Measurements from ENCODE around the gene GPR137.

The GPR137 gene

DNA sequence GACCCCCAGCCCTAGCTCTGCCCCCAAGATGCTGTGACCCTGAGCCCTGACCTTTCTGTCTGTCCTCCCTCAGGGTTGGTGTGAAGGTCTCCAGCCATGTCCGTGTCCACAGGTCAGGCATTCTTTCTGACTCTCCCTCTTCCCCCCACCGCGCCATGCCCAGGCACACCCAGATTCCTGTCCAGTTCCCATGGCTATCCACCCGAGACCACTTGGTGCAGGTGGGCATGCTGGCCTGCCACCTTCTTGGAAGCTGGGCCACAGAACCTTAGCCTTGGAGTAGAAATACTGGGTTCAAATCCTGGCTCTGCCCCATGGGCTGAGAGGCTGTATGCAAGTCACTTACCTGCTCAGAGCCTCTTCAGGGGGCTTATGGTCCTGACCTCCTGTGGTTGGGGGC is 36.6 kb upstream of the GPR137 start:
- no peak for DNase-seq (ENCODE audit: extremely low read depth in 1 of 2, low read depth in 1 of 2)

DNA sequence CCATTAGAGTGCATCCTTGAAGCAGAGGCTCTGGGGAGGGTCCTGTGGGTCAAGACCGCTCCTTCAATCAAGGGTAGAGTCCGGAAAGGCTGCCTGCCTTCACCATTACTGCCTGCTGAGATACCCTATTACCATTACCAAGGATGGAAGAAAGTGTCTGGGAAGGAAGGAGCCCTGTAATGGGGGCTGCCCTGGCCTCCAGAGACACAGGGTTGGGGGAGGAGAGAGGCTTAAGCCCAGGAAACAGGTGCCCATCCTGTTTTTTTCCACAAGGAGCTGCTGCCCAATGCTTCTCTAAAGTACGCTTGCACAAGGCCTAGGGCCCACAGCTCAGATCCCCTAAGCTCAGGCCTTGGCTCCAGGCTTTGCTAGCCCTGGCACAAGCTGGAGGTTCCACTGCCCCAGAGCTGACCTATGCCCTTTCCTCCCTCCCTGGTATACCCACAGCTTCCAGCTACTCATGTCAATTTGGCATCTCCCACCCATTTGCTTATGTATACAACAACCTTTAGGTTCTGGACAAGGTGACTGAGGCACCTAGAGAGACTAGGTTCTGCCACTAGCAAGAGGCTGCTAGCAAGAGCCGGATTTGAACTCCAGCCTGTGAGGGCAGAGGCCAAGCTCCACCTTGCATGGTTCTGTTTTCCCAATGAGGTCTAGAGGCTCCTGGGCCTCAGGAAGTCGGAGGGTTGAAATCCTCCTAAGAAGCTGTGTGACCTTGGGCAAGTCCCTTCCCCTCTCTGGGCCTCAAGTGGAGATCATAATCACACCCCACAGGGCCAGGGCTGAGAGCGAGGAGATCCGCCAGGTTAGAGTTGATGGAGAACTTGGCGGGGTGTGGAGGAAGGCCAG is 35.9 kb upstream of the GPR137 start:
- no peak for DNase-seq (ENCODE audit: extremely low read depth in 1 of 2, low read depth in 1 of 2)

DNA sequence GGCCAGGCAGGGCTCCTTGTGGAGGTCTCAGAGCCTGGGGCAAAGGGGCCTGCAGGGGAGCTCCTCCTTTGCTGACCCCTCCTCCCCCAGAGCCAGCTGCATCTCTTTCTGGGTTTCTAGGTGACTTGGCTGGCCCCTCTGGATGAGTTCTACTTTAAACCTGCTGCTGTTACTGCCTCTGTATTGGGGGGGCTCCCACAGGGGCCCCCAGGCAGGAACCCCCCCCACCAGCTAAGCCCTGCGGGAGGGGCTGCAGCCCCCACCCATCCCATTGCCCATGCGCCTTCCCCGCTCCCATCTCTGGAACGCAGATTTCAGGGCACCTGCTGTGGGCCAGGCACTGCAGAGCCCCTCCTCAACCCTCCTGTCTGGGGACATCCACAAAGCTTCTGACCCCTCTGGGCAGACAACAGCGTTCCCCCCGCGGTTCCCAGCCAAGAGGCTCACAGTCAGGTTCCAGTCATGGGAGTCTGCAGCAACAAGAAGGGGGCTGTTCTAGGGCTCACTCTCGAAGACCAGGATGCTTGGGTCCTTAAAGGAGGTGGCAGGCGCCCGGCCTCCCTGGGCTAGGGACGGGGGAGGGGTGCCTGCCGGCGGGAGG is 35.1 kb upstream of the GPR137 start:
- DNase-seq (ENCODE audit: extremely low read depth in 1 of 2, low read depth in 1 of 2), result no peak

DNA sequence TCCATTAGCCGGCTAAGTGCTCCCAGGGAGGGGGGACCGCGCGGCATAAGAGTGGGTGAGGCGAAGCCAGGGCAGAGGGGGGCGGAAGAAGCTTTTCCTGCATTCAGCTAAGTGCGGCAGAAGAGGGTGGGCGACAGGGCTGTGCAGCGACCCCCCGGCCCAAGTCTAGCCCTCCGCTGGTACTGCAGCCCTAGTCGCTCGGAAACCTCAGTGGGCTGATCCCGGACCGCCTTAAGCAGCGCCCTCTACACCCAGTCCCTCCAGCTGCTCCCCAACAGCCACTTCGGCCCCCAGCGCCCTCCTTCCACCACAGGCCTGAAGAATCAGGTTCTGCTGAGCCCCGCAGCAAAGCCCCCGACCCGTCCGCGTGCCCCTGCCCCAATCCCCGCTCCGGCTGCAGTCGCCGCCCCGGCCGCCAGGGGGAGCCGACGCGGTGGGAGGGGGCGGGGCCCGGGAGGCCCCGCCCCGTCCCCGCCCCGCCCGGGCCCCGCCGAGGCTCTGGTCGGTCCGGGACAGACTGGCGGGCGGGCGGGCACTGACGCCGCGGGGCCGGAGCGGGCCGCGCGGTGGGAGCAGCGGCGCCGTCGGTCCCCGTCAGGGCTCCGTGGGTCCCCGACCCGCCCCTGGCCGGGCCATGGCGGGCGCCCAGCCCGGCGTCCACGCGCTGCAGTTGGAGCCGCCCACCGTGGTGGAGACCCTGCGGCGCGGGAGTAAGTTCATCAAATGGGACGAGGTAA is 34.5 kb upstream of the GPR137 start, which contains the start of gene PLCB3:
Gene PLCB3 (plus strand): TSS at position 515 of the 737 bp plus-strand sequence. CDS start 120 bp downstream, at position 635.
- DNase-seq (ENCODE audit: extremely low read depth in 1 of 2, low read depth in 1 of 2), result no peak

DNA sequence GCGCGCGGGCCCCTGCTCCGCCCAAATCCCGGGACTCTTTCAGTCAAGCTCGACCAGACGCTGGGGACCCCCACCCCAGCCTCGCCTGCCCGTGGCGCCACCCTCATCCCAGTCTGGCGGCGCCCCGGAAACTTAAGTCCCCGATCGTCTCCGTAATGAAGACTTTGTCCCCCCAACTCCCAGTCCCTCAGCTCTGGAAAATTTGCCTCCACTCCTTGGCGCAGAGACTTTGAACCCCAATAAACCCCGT is 34.0 kb upstream of the GPR137 start:
- DNase-seq (ENCODE audit: extremely low read depth in 1 of 2, low read depth in 1 of 2), result no peak

DNA sequence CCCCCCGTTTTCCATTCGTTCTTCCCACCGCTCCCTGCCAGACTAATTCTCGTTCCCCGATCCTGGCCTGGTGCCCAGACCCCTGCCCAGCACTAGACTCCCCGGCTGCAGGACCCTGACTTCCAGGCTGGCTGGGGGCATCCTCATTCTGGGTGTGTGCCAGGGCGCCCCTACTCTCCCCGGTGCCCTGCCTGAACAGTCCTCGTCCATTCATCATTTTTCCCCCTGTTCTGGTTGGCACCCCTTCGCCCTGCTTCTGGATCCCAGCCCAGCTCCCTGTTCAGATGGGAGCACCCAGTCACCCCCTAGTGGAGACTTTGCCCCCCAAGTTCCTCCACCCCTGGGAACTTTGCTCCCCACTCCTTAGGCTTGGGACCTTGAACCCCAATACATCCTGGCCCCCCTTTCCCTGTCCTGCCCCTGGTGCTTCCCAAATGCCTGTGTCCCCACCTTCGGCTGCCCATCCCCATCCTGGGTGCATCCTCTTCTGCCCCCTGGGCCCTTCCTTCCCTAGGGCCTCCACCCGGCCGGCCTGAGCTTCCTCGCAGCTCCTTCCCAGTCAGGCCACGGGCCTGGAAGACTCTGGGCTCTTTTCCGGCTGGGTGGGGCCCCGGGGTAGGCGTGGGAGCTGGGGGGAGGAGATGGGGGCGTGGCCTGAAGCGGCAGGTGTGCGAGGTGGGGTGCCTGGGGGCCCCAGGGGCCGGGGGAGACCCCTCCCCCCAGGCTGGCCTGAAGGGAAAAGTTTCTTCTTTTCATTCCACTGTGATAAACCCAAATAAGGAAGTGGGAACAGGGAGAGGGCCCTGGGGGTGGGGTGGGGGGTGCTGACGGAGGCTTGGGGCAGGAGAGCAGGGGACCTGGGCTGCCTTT is 33.4 kb upstream of the GPR137 start:
- no peak for DNase-seq (ENCODE audit: extremely low read depth in 1 of 2, low read depth in 1 of 2)

DNA sequence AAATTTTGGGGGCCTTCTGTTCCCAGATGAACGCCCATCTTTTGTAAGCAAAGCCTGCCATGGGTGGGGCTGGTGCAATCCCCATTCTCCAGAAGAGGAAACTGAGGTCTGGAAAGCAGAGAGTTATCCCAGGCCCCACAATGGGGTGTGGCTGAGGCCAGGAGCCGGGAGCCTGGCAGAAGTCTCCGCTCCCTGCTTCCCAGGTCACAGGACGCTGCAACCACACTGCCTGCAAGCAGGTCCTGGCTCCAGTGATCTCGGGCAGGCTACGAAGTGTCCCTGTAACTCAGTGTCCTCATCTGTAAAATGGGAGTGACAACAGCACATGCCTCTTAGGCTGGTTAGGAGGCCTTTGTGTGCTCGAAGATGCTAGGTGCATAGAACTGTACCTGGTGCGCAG is 32.6 kb upstream of the GPR137 start:
- no peak for DNase-seq (ENCODE audit: extremely low read depth in 1 of 2, low read depth in 1 of 2)

DNA sequence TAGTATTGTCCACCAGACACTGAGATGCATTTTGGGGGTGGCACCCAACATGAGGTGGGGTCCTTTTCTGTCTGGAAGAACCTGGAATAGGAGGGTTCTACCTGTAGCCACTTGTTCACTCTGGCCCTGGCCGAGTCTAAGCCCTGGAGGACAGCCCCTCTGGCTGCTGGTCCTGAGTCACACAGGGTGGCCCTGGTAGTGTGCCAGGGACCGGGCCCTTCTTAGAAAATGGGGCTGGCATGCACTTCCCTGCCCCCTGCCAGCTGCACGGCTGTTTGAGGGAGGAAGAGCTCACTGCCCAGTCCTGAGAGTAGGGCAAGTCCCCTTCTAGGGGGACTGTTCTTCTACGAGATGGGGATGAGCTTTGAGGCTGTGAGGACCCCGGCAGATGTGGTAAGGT is 32.2 kb upstream of the GPR137 start:
- no peak for DNase-seq (ENCODE audit: extremely low read depth in 1 of 2, low read depth in 1 of 2)

DNA sequence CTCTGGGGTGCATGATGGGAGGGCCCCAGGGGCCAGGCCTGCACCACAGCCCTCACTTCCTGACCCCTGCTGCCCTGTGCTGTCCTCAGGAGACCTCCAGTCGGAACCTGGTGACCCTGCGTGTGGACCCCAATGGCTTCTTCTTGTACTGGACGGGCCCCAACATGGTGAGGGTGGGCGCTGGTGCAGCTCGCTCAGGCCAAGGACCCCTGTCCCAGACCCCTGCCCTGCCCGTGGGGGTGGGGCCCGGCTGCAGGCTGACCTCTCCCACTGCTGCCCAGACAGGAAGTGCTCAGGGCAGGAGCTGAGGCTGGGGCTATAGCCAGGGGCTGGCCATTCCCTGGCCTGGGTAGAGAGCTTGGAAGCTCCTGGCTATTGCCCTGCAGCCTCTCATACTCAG is 31.3 kb upstream of the GPR137 start:
- no peak for DNase-seq (ENCODE audit: extremely low read depth in 1 of 2, low read depth in 1 of 2)

DNA sequence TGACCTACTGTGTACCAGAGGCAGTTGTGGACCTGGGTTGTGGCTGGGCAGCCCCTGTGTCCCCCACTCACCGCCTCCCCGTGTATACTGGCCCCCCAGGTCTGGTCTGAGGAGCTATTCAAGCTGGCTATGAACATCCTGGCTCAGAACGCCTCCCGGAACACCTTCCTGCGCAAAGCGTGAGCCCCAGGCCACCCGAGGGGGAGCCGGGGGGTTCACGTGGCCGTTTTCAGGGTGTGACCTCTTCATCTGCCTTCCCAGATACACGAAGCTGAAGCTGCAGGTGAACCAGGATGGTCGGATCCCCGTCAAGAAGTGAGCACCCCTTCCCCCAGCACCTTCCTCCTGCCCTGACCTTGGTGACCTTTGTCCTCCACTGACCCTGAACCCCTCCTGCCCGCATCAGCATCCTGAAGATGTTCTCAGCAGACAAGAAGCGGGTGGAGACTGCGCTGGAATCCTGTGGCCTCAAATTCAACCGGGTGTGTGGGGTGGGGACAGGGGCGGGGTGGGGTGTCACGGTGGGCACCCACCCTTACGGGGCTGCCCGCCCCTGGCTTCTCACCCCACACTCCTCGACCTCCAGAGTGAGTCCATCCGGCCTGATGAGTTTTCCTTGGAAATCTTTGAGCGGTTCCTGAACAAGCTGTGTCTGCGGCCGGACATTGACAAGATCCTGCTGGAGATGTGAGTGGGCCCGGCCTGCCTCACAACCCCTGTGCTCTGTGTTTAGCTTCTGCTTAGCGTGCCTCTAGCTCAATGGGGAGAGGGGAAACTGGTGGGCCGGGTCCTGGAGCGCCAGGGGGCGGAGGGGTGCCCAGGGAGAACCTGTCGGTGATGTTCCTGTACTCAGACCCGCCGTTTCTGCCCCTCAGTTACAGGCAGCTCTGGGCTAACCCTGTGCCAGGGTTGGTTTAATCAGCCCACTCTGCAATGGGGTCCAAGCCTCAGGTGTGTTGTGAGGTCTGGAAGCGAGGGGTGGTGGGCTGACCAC is 30.2 kb upstream of the GPR137 start:
- no peak for DNase-seq (ENCODE audit: extremely low read depth in 1 of 2, low read depth in 1 of 2)

DNA sequence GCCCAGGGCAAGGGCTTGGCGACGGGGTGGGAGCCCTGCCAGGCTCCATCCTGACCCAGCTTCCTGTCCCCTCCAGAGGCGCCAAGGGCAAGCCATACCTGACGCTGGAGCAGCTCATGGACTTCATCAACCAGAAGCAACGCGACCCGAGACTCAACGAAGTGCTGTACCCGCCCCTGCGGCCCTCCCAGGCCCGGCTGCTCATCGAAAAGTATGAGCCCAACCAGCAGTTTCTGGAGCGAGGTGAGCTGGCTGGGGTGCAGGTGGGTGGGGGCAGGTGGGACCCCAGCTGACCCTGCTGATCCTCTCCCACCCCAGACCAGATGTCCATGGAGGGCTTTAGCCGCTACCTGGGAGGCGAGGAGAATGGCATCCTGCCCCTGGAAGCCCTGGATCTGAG is 29.3 kb upstream of the GPR137 start:
- no peak for DNase-seq (ENCODE audit: extremely low read depth in 1 of 2, low read depth in 1 of 2)

DNA sequence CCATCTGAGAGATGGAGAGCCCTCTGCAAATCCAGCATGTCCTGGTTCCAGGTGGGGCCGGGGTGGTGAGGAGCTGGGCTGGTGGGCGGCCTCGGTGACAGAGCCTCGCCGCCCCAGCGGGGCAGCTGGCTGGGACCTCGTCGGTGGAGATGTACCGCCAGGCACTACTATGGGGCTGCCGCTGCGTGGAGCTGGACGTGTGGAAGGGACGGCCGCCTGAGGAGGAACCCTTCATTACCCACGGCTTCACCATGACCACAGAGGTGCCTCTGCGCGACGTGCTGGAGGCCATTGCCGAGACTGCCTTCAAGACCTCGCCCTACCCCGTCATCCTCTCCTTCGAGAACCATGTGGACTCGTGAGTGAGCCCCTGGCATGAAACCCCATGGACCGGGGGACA is 27.3 kb upstream of the GPR137 start:
- no peak for DNase-seq (ENCODE audit: extremely low read depth in 1 of 2, low read depth in 1 of 2)

DNA sequence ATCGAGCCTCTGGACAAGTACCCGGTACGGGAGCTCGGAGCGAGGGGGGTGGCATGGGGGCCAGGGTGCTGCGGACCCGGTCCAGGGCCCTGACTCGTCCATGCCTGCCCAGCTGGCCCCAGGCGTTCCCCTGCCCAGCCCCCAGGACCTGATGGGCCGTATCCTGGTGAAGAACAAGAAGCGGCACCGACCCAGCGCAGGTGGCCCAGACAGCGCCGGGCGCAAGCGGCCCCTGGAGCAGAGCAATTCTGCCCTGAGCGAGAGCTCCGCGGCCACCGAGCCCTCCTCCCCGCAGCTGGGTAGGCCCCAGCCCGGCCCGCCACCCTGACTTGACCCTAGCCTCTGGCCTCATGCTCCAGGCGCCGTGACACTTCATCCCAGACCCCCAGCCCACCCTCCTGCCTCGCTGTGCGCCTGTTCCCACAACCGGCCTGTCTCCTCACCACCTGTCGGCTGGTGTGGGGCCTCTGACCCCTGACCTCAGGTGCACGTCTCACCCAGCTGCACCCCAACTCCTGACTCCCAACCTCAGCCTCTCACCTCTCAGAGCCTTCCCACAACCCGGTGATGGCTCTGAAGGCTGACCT is 26.6 kb upstream of the GPR137 start:
- DNase-seq (ENCODE audit: extremely low read depth in 1 of 2, low read depth in 1 of 2), result no peak

DNA sequence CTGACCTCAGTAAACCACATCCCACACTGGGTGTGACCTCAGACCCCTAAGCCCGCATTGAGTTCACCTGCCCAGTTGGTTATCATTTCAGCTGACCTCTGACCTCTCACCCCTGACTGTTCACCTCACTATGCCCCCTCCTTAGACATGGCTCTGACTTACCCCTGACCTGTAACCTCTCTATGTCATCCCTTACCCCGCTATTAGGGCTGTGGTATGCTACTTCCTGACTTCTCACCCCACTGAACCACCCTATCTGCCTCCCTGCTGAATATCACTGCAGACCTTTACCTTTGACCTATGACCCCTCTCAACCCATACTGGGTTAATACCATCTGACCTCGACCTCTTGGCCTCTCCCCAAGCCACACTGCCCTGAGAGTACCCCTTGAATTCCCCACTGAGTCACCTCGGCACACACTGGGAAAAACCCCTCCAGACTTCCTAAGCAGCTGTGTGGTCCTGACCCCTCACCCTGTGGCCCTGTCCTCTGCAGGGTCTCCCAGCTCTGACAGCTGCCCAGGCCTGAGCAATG is 26.0 kb upstream of the GPR137 start:
- no peak for DNase-seq (ENCODE audit: extremely low read depth in 1 of 2, low read depth in 1 of 2)

DNA sequence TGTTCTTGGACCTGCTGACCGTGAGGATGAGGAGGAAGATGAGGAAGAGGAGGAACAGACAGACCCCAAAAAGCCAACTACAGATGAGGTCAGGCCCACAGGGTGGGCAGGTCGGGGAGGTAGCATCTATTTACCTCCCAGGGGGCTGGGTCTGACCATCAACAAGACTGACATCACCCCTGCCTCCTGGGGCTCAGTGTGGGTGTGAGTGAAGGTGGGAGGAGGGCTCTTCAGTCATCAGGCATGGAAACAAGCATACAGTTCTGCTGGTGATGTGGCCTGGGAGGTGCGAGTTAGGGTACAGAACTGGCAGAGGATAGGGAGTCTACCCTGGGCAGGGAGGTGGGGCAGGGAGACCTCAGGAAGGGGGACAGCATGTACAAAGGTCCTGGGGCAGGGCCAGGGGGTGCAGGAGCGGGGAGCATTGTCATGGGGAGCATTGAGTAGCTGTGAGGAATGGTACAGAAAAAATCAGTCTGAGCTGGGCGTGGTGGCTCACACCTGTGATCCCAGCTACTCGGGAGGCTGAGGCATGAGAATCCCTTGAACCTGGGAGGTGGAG is 25.4 kb upstream of the GPR137 start:
- DNase-seq (ENCODE audit: extremely low read depth in 1 of 2, low read depth in 1 of 2), result no peak

DNA sequence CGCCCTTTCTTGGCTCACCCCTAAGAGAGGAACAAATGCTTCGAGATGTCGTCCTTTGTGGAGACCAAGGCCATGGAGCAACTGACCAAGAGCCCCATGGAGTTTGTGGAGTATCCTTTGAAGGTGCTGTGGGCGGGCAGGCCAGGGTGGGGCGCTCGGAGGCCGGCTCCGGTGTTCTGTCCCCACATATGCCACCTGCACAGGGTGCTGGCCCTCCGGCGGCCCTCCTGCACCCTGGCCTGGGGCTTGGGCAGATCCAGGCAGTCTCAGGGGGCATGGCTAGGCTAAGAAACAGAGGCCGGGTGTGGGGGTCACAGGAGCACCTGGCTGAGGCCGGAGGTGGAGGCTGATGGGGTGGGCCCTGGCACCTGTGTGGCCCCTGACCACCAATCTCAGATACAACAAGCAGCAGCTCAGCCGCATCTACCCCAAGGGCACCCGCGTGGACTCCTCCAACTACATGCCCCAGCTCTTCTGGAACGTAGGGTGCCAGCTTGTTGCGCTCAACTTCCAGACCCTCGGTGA is 24.0 kb upstream of the GPR137 start:
- no peak for DNase-seq (ENCODE audit: extremely low read depth in 1 of 2, low read depth in 1 of 2)

DNA sequence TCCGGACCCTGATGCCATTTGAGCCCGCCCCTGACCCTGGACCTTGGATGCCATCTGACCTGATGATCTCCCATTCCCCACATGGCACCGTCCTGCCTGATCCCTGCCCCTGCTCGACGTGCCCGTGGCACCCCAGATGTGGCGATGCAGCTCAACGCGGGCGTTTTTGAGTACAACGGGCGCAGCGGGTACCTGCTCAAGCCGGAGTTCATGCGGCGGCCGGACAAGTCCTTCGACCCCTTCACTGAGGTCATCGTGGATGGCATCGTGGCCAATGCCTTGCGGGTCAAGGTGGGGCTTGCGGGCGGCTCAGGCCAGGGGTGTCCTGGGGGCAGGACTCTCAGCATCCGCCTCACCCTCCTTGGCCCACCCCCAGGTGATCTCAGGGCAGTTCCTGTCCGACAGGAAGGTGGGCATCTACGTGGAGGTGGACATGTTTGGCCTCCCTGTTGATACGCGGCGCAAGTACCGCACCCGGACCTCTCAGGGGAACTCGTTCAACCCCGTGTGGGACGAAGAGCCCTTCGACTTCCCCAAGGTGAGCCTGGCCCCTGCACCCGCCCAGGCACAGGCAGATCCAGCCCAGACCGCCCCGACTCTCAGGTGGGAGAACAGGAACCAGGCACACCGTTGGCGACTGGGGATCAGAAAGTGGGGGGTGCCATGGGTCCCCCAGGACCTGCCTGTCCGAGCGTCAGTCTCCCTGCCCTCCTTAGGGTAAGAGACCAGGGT is 23.2 kb upstream of the GPR137 start:
- no peak for DNase-seq (ENCODE audit: extremely low read depth in 1 of 2, low read depth in 1 of 2)

All from stimulated activated CD8-positive, alpha-beta memory T cell treated with anti-CD3 and anti-CD28 coated beads, Interleukin-7, amount 100 ng/mL, for 48 hours (primary cell).